IMR-90 (cell line): ENCODE data around the gene DNAH9.

ENCODE experiments used
- CHD1 ChIP-seq: IDR thresholded peaks from 2 replicates; pipeline ENCODE4 v1.6.1; 2012; ENCODE audit warnings: low read depth, low read length, improper control_type of control experiment
- CTCF ChIP-seq: conservative IDR thresholded peaks from 2 replicates; pipeline ENCODE4 v1.5.1; 2012; ENCODE audit warnings: mild to moderate bottlenecking, low read depth, low read length, improper control_type of control experiment
- ELK1 ChIP-seq: fragments of 150-350 bp; IDR thresholded peaks from 2 replicates; pipeline ENCODE4 v1.6.1; 2016; ENCODE audit warnings: low read depth, mild to moderate bottlenecking, low read length, moderate library complexity, borderline replicate concordance
- MAFK ChIP-seq: IDR thresholded peaks from 2 replicates; pipeline ENCODE4 v1.6.1; 2012; ENCODE audit warnings: low read depth, low read length, improper control_type of control experiment
- NFE2L2 ChIP-seq: fragments of 150-350 bp; IDR thresholded peaks from 2 replicates; pipeline ENCODE4 v1.6.1; 2016; ENCODE audit warnings: low read depth, mild to moderate bottlenecking, low read length
- POLR2A ChIP-seq: IDR thresholded peaks from 2 replicates; pipeline ENCODE4 v1.6.1; 2012; ENCODE audit warnings: mild to moderate bottlenecking, low read depth, low read length
- RFX5 ChIP-seq: IDR thresholded peaks from 2 replicates; pipeline ENCODE4 v1.8.0; 2012; ENCODE audit warnings: low read depth, mild to moderate bottlenecking, low read length, moderate library complexity
- SMC3 ChIP-seq: fragments of 150-350 bp; IDR thresholded peaks from 2 replicates; pipeline ENCODE4 v1.6.1; 2016; ENCODE audit warnings: low read depth, mild to moderate bottlenecking, antibody characterized with exemption, low read length, moderate library complexity
- USF2 ChIP-seq: fragments of 150-350 bp; IDR thresholded peaks from 2 replicates; pipeline ENCODE4 v1.6.1; 2017; ENCODE audit warnings: mild to moderate bottlenecking, antibody characterized with exemption, low read length, low read depth

- TF ChIP-seq MAFK (no peak), RFX5 (no peak), CTCF (no peak), POLR2A (no peak), USF2 (no peak), ELK1 (no peak), SMC3 (no peak), NFE2L2 (no peak), CHD1 (no peak)
Observed at GRCh38 chr17:11825572-11826209, 227.4 kb downstream of the DNAH9 start.
